NT2/D1 (cell line): ENCODE data around the gene DIP2C.

Experiments used
- SUZ12 ChIP-seq: IDR thresholded peaks from 2 replicates; pipeline ENCODE4 v1.6.1; 2011; ENCODE audit not compliant: insufficient read length, insufficient read depth; ENCODE audit errors: extremely low read depth
- YY1 ChIP-seq: IDR thresholded peaks from 2 replicates; pipeline ENCODE4 v1.6.1; 2011; ENCODE audit not compliant: insufficient read length, insufficient read depth

- no peak for TF ChIP-seq YY1
- TF ChIP-seq SUZ12: no peak
Measured at GRCh38 chr10:497289-497688, 192.2 kb downstream of the DIP2C start.
